GM19025 (cell line): Measurements from ENCODE around the gene MAPKAPK2.
"Not testable (repeated sequence)": the region's sequence is repeated elsewhere in the genome, so short reads cannot be mapped to it uniquely, and the experiment has no call there.

Source experiments
- ATAC-seq: cut with Tn5 transposase; IDR thresholded peaks from one replicate; pipeline ENCODE4 v1.9.1; 2021; ENCODE audit warnings: mild to moderate bottlenecking, low read depth, moderate library complexity; ENCODE audit not compliant: unreplicated experiment

The MAPKAPK2 gene

GRCh38 chr1:206768472-206769303 is 84.0 kb downstream of the MAPKAPK2 start:
- ATAC-seq = peak; percentile 10

GRCh38 chr1:206769304-206769731 is 84.6 kb downstream of the MAPKAPK2 start:
- ATAC-seq = peak; percentile 70

DNA sequence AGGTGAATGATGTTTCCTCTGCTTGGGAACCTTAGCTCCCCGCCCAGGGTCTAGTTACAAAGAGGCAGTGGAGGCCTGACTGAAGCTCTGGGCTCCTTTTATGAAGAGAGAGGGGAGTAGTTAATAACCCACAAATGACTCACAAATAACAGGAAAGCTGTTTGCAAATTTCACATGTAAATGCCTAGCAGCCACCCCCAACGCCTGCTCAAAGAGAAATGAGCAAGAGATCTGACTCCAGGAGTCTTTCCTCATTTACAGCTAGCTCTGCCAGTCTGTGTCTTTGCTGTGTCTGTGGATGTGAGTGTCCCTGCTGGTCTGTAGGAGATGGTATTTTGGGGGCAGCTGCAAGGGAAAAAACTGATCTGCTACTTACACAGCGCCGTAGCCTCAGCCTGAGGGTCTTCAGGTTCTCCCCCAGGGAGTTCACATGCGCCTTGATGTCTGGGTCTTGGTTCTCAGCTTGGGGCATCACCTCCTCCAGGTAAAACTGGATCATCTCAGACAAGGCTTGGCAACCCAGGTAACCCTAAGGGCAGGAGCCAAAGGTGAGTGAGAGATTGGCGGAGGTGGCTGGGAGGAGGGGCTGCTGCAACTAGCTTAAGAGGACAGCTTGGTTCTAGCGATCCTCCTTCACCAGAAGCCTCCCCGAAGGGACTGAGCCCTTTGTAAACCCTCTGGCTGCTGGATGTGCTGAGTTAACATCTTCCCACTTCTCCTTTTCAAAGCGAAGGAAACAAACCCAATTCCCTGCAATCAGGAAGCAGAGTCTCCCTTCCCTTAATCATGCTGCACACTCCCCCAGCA is 86.0 kb downstream of the MAPKAPK2 start, which contains the start of gene IL19:
Gene IL19, plus strand, starts transcription at position 243 of the 807 bp plus-strand sequence. CDS start 65,890 bp downstream, outside the sequence.
- ATAC-seq = no peak

DNA sequence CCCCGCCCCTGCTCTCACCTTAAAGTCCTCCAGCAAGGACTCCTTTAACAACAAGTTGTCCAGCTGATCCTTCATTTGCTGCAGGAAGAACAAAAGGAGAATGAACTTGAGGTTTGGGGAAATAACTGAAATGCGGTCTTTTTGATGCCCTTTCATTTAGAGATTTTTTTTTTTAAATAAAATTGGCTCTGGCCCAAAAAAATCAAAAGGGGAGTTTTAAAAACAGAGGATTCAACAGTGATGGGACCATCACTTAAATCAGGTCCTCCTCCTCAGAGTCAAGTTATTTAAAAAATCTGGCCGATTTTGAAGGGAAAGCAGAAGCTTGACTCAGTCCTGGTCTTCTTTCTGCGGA is 86.6 kb downstream of the MAPKAPK2 start:
- no peak for ATAC-seq

DNA sequence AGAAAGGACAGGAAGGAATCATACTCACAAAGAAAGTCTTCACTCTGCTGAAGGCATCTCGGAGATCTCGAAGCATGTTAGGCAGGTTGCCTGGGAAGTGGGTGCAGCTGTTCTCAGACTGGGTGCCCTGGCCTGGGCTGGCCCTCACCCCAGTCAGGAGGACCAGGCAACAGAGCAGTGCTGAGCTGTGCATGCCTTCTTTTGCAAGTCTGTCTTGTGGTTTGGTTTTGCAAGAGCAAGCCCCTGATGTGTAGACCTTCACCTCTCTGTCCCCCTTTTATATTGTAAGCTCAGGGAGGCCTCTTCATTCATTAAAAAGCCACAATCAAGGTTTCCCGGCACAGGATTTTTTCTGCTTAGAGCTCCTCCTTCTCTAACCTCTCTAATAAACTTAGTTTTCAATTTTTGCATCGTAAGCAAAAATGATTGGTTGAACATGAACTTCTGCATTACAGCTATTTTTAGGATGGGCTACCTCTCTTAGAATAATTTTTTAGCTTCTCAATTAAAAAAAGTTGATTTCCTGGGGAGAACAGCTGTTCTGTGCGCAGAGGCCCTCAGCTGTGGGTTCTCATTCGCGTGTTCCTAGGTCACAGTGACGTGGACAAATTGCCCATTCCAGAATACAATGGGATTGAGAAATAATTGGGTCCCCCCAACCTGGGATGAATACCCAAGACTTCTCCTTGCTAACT is 87.7 kb downstream of the MAPKAPK2 start, which contains the start of gene IL10:
Gene IL10, minus strand, starts transcription at position 252 of the 695 bp plus-strand sequence. Its CDS starts 59 bp downstream, at position 193.
- no peak for ATAC-seq

- ATAC-seq = no peak
Measured at GRCh38 chr1:206774093-206774492, 89.4 kb downstream of the MAPKAPK2 start.

DNA sequence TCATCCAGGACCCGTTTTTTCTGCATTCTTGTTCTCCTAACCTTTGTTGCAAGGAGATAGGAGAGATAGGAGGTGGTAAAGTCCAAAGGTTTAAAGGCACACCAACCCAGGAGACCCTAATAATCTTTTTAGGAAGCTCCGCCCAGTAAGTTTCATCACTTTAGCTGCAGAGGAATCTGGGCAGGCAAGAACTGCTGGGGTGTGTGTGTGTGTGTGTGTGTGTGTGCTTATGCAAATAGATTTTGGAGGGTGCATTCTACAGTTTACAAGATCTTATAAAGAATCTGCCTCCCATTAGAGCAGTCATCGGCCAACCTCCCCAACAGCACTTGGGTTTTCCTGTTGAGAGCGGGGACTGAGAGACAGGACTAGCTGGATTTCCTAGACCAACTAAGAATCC is 91.5 kb downstream of the MAPKAPK2 start:
- ATAC-seq = no peak

DNA sequence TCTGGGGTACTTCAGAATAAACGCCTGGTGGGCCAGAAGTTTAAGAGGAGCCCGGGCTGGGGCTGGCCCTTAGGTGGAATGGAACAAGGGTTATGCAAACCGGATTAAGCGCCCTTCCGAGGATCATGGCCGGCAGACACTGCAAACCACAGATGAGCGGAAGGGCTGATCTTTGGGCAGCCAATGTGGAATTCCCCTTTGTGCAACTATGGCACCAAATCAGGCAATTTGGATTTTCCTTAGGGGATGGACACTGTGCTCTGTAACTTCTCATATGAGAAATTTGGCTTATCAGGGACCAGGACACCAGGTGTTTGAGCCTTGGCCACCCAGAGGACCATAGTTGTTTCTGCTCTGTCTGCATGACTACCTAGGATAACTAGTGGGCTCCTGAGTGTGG is 93.3 kb downstream of the MAPKAPK2 start:
- no peak for ATAC-seq

- not testable (repeated sequence) for ATAC-seq
Measured at GRCh38 chr1:206778911-206779310, 94.2 kb downstream of the MAPKAPK2 start.

- ATAC-seq = no peak
Measured at GRCh38 chr1:206779638-206780037, 94.9 kb downstream of the MAPKAPK2 start.

GRCh38 chr1:206782448-206782847 is 97.7 kb downstream of the MAPKAPK2 start:
- peak; percentile 54 for ATAC-seq

DNA sequence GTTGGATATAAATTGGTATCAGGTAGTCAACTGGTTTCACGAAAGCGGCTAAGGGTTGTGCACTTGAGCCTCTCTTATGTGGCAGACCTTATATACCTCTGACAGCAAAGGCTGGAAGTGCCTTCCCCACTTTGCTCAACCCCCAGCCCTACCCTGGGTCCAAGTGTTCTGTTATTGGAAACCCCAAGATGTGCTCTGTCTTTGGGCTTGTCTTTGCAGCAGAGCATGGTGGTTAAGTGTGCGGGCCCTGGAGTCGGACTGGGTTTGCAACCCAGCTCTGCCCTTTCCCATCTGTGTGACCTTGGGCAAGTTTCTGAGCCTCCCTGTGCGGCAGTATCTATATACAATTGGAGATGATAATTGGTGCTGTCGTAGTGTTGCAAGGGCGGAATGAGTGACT is 98.8 kb downstream of the MAPKAPK2 start:
- ATAC-seq = no peak
